ENCODE measurements around the gene SARNP. TPM values are rescaled to one million over a fixed set of nuclear protein-coding genes. Genes with fewer than 3 reads are reported as not detected.

The SARNP gene
- total RNA-seq, 1 donor from 2014 or later = 76.6 TPM

- TF ChIP-seq CTCF (IDR thresholded peaks at IDR 0.05; ENCODE audit: unreplicated experiment) = no peak
- DNase-seq (ENCODE audit: low spot score) = no peak
- Mint-ChIP-seq H3K36me3 (ENCODE audit: low read depth, unreplicated experiment) (no peaks in the 10 kb centered on the region), H3K4me1 (ENCODE audit: unreplicated experiment) (peaks cover 17% of the 10 kb centered on the region), H3K4me3 (ENCODE audit: unreplicated experiment) (no peak overlapping the region), H3K9me3 (ENCODE audit: unreplicated experiment) (no peaks in the 10 kb centered on the region), H3K27me3 (ENCODE audit: unreplicated experiment) (peaks cover 3% of the 10 kb centered on the region), H3K27ac (ENCODE audit: unreplicated experiment) (no peak overlapping the region)
These were observed 30.2 kb upstream of the SARNP start for GRCh38 chr12:55847603-55848291.

DNA sequence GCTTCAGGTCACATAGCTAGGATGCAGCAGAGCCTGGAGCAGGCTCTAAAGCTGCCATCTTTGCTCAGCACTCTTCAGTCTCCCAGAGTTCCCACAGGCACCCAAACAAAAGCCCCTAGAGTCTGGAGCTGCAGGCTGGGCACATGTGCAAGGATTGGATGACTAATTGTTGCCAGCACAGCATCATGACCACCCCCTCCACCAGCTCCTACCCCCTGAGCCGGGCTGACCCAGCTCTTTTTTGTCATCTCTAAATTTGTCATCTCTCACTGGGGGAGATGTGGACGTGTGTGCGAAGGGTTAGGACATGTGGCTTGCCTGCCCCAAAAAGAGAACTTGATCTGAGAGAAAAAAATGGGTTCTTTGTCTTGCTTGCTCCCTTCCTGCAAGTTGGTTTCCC lies 29.5 kb upstream of the SARNP start:
- H3K9me3 Mint-ChIP-seq (ENCODE audit: unreplicated experiment) = no peaks in the 10 kb centered on the region
- peaks cover 3% of the 10 kb centered on the region for H3K27me3 Mint-ChIP-seq (ENCODE audit: unreplicated experiment)
- DNase-seq (ENCODE audit: low spot score) = no peak
- no peak for TF ChIP-seq CTCF (IDR thresholded peaks at IDR 0.05; ENCODE audit: unreplicated experiment)
- no peak overlapping the region for H3K4me3 Mint-ChIP-seq (ENCODE audit: unreplicated experiment)
- H3K36me3 Mint-ChIP-seq (ENCODE audit: low read depth, unreplicated experiment) = no peaks in the 10 kb centered on the region
- no peak overlapping the region for H3K27ac Mint-ChIP-seq (ENCODE audit: unreplicated experiment)
- H3K4me1 Mint-ChIP-seq (ENCODE audit: unreplicated experiment) = peaks cover 17% of the 10 kb centered on the region

DNA sequence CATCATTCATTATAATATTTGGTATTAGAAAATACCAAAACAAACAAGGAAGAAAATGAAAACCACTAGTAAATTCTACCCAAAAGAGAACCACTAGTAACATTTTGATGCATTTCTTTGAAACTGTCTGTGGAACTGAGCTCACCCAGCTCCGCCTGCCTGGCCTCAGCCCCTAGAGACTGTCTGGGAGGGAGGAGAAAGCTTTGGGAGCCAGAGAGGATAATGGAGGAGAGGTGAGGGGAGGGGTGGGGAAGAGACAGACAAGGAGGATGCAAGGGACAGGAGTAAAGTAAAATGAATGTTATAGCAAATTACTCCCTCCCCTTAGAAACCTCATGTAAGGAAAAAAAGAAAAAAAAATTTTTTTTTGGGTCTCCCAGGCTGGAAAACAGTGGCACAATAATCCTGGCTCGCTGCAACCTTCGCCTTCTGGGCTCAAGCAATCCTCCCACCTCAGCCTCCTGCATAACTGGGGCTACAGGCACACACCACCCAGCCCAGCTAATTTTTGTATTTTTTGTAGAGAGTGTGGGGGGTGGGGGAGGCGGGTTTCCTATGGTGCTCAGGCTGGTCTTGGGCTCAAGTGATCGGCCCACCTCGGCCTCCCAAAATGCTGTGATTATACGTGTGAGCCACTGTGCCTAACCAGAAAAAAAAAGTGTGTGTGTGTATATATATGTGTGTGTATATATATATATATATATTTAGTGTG lies 28.4 kb upstream of the SARNP start:
- Mint-ChIP-seq H3K36me3 (ENCODE audit: low read depth, unreplicated experiment) (peaks cover 6% of the 10 kb centered on the region), H3K9me3 (ENCODE audit: unreplicated experiment) (no peaks in the 10 kb centered on the region), H3K27me3 (ENCODE audit: unreplicated experiment) (peaks cover 3% of the 10 kb centered on the region), H3K4me1 (ENCODE audit: unreplicated experiment) (peaks cover 14% of the 10 kb centered on the region), H3K27ac (ENCODE audit: unreplicated experiment) (no peak overlapping the region), H3K4me3 (ENCODE audit: unreplicated experiment) (no peak overlapping the region)
- DNase-seq (ENCODE audit: low spot score) = no peak
- TF ChIP-seq CTCF (IDR thresholded peaks at IDR 0.05; ENCODE audit: unreplicated experiment) = no peak

GRCh38 chr12:55845361-55845760 lies 27.8 kb upstream of the SARNP start:
- no peaks in the 10 kb centered on the region for H3K9me3 Mint-ChIP-seq (ENCODE audit: unreplicated experiment)
- H3K4me3 Mint-ChIP-seq (ENCODE audit: unreplicated experiment) = no peak overlapping the region
- peaks cover 6% of the 10 kb centered on the region for H3K27me3 Mint-ChIP-seq (ENCODE audit: unreplicated experiment)
- peaks cover 6% of the 10 kb centered on the region for H3K36me3 Mint-ChIP-seq (ENCODE audit: low read depth, unreplicated experiment)
- no peak overlapping the region for H3K27ac Mint-ChIP-seq (ENCODE audit: unreplicated experiment)
- TF ChIP-seq CTCF (IDR thresholded peaks at IDR 0.05; ENCODE audit: unreplicated experiment) = no peak
- no peak for DNase-seq (ENCODE audit: low spot score)
- peaks cover 8% of the 10 kb centered on the region for H3K4me1 Mint-ChIP-seq (ENCODE audit: unreplicated experiment)

DNA sequence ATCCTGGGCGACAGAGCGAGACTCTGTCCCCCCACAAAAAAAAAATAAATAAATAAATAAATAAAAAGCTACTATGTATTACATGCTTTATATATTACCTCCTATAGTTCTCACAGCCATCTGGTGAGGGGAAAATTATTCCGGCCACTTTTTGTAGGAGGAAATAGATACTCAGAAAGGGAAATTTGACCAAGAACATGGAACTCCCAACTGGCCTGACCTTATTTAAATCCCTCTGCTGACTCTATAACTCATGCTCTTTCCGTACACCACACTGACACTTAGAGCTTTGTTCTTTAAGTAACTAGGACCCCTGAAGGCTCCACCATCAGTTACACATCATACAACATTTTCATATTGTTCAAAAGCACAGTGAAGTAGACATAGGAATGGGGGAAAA lies 27.4 kb upstream of the SARNP start:
- TF ChIP-seq CTCF (IDR thresholded peaks at IDR 0.05; ENCODE audit: unreplicated experiment) = no peak
- no peak overlapping the region for H3K27ac Mint-ChIP-seq (ENCODE audit: unreplicated experiment)
- H3K4me1 Mint-ChIP-seq (ENCODE audit: unreplicated experiment) = peaks cover 6% of the 10 kb centered on the region

More for the DNA sequence above, 27.4 kb upstream of the SARNP start:
- Mint-ChIP-seq H3K27me3 (ENCODE audit: unreplicated experiment) (peaks cover 6% of the 10 kb centered on the region), H3K9me3 (ENCODE audit: unreplicated experiment) (no peaks in the 10 kb centered on the region), H3K4me3 (ENCODE audit: unreplicated experiment) (no peak overlapping the region), H3K36me3 (ENCODE audit: low read depth, unreplicated experiment) (peaks cover 6% of the 10 kb centered on the region)
- no peak for DNase-seq (ENCODE audit: low spot score)

All from endothelial cell (in vitro differentiated cells).